PFSK-1 (cell line): ENCODE results near the gene ABCC4.

Source experiments
- FOXP2 ChIP-seq: optimal IDR thresholded peaks from 2 replicates; pipeline ENCODE3; 2011; ENCODE audit warnings: borderline replicate concordance, control low read depth, inconsistent platforms; ENCODE audit not compliant: insufficient read depth; ENCODE audit errors: extremely low read length, extremely low read depth
- POLR2AphosphoS5 ChIP-seq: IDR thresholded peaks from 2 replicates; pipeline ENCODE4 v1.6.1; 2012; ENCODE audit warnings: low read depth, mild to moderate bottlenecking, control low read depth, low read length, moderate library complexity
- REST ChIP-seq, 2 experiments: IDR thresholded peaks; 2 replicates each; pipeline versions ENCODE4 v1.6.1 to v1.8.0; 2011 to 2012; ENCODE audit warnings: low read depth in 2 of 2, low read length in 2 of 2, control low read depth in 1 of 2, inconsistent platforms in 1 of 2, mild to moderate bottlenecking in 1 of 2, moderate library complexity in 1 of 2; ENCODE audit not compliant: insufficient read depth in 1 of 2
- SIN3A ChIP-seq: IDR thresholded peaks from 2 replicates; pipeline ENCODE4 v1.6.1; 2012; ENCODE audit warnings: mild to moderate bottlenecking, low read length, moderate library complexity, borderline replicate concordance; ENCODE audit not compliant: insufficient read depth
- TAF1 ChIP-seq: IDR thresholded peaks from 2 replicates; pipeline ENCODE4 v1.6.1; 2012; ENCODE audit warnings: low read length, control low read depth, borderline replicate concordance; ENCODE audit not compliant: insufficient read depth

GRCh38 chr13:95262837-95263384 is 38.3 kb downstream of the ABCC4 start:
- TF ChIP-seq POLR2AphosphoS5: no peak
- no peak for TF ChIP-seq TAF1
- no peak for TF ChIP-seq REST (IDR thresholded peaks at IDR 0.05; ENCODE audit: insufficient read depth in 1 of 2, low read depth in 2 of 2, low read length in 2 of 2)
- TF ChIP-seq SIN3A: no peak
- no peak for TF ChIP-seq FOXP2
